IPS-15b (cell line): ENCODE data around the gene VCX2.
"Not testable (repeated sequence)": the region's sequence is repeated elsewhere in the genome, so short reads cannot be mapped to it uniquely, and the experiment has no call there.

Experiments
- H3K27me3 ChIP-seq: one replicate; pipeline ENCODE4 v1.6.1; 2013; ENCODE audit warnings: low read length; ENCODE audit not compliant: control insufficient read depth, insufficient read depth
- H3K36me3 ChIP-seq: one replicate; pipeline ENCODE4 v1.6.1; 2013; ENCODE audit warnings: low read length; ENCODE audit not compliant: control insufficient read depth, insufficient read depth
- H3K4me1 ChIP-seq: one replicate; pipeline ENCODE4 v1.6.1; 2013; ENCODE audit warnings: mild to moderate bottlenecking, low read length; ENCODE audit not compliant: control insufficient read depth, insufficient read depth
- H3K4me3 ChIP-seq: one replicate; pipeline ENCODE4 v1.5.1; 2013; ENCODE audit warnings: low read depth, low read length
- H3K9ac ChIP-seq: one replicate; pipeline ENCODE4 v1.6.1; 2013; ENCODE audit warnings: low read depth, mild to moderate bottlenecking, low read length
- H3K9me3 ChIP-seq: one replicate; pipeline ENCODE4 v1.6.1; 2013; ENCODE audit warnings: mild to moderate bottlenecking, low read length; ENCODE audit not compliant: control insufficient read depth, insufficient read depth

Gene VCX2

DNA sequence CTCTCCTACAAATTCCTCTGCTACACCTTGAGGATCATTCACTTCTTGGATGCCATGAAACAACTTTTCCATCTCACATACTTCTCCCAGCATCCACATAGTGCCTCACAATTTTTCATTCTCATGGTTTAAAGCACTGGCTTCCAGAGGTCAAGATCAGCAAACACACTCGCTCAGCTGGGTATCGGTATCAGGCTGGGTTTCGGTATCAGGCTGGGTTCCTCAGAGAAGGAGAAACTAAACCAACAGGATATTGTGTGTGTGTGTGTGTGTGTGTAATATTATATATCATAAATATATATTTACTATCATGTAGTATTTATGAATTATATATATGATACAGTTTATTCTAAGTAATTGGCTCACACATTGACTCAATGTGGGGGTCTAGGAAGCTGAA lies at the start of gene VCX2:
Gene VCX2, minus strand, starts transcription at position 99 of the 400 bp plus-strand sequence. CDS start 624 bp downstream, outside the sequence.
- not testable (repeated sequence) for H3K27me3 ChIP-seq, H3K4me3 ChIP-seq, H3K36me3 ChIP-seq, H3K9me3 ChIP-seq, H3K4me1 ChIP-seq, H3K9ac ChIP-seq

GRCh38 chrX:8204943-8205342 lies 33.9 kb upstream of the VCX2 start:
- no peaks in the 10 kb centered on the region for H3K27me3 ChIP-seq
- no peaks in the 10 kb centered on the region for H3K4me1 ChIP-seq
- no peaks in the 10 kb centered on the region for H3K9me3 ChIP-seq
- no peak overlapping the region for H3K9ac ChIP-seq
- H3K36me3 ChIP-seq, result no peaks in the 10 kb centered on the region
- H3K4me3 ChIP-seq, result no peak overlapping the region

DNA sequence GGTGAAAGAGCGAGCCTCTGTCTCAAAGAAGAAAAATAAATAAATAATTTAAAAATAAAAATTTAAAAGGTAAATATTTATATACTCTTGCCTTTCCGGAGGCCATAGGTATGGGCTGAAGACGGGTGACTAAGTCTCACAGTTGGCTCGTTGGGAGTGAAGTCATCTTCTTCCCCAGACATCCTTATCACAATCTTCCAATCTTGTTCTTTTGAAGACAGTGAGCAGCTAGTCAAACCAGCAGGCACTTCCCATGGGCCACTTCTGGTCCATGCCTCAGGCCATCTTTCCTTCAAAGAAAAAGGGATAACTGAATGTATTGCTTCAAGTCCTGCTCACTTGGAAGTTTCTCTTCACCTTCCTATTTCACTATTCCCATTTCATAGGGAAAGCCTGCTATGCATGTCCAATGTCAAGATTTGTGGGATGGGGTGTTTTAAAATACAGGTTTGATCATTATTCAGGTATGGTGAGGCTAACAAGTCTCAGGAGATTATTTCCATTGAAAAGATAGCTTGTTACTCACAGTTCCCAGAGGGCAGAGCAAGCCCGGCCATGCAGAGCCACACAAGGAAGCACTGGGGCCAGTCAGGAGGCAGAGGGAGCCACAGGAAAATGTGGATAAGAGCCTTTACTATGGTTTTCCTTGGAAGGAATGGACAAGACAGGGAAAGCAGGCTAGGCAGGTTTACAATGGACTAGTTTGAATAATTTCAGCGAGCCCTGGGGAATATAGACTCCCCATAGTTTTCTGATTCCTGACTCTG lies 33.3 kb upstream of the VCX2 start:
- Histone ChIP-seq H3K9ac (no peak overlapping the region), H3K4me3 (no peak overlapping the region), H3K36me3 (no peaks in the 10 kb centered on the region), H3K27me3 (no peaks in the 10 kb centered on the region), H3K9me3 (no peaks in the 10 kb centered on the region), H3K4me1 (no peaks in the 10 kb centered on the region)

DNA sequence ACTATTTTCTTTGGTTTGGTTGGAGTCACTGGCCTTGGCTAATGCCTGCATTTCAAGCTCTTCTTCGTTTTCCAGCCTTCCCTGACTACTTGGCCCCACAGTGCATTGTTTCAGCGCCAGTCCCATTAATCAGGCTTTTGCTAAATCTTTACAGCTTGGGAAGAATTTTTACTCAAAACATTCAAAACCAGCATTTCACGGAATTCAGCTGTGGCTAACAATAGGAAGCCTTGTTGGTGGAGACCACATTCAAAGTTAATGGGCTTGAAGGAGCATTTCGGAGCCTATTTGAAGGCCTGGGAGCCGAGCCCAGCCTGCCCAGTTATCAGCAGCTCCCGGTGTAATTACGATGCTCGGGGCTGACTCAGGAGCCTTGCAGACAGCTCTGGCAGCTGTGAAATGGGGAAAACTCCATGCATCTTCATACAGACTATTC lies 30.8 kb upstream of the VCX2 start:
- H3K27me3 ChIP-seq, result no peaks in the 10 kb centered on the region
- H3K4me1 ChIP-seq, result no peaks in the 10 kb centered on the region
- H3K9ac ChIP-seq, result no peak overlapping the region
- no peak overlapping the region for H3K4me3 ChIP-seq
- H3K9me3 ChIP-seq, result no peaks in the 10 kb centered on the region
- no peaks in the 10 kb centered on the region for H3K36me3 ChIP-seq

GRCh38 chrX:8196776-8197175 lies 25.7 kb upstream of the VCX2 start:
- Histone ChIP-seq H3K27me3 (no peaks in the 10 kb centered on the region), H3K36me3 (no peaks in the 10 kb centered on the region), H3K4me1 (no peaks in the 10 kb centered on the region), H3K9me3 (no peaks in the 10 kb centered on the region), H3K9ac (no peak overlapping the region), H3K4me3 (no peak overlapping the region)

GRCh38 chrX:8194216-8194615 lies 23.1 kb upstream of the VCX2 start:
- Histone ChIP-seq H3K27me3 (no peaks in the 10 kb centered on the region), H3K36me3 (no peaks in the 10 kb centered on the region), H3K9ac (no peak overlapping the region), H3K4me1 (no peaks in the 10 kb centered on the region), H3K4me3 (no peak overlapping the region), H3K9me3 (no peaks in the 10 kb centered on the region)

- Histone ChIP-seq H3K9me3 (no peaks in the 10 kb centered on the region), H3K4me3 (no peak overlapping the region), H3K4me1 (no peaks in the 10 kb centered on the region), H3K27me3 (no peaks in the 10 kb centered on the region), H3K9ac (no peak overlapping the region), H3K36me3 (no peaks in the 10 kb centered on the region)
These were observed 21.2 kb upstream of the VCX2 start for GRCh38 chrX:8192276-8192675.

DNA sequence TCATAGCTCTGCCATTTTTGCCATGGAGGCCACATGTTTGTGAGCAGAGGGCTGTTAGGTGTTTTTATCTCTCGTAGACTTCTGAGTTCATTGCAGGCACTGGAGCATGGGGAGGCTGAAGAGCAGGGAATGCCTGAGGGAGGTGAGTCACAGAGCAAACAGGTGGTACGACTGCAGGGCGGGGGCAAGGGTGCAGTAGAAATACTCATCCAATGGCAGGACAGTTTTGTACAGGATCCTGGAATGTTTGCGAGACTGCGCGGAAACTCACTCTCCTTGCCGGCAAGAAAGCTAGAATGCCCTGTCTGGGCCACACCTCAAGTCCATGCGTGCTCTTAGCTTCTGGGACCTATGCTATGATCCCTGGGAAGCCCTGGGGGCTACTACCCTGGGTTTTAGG lies 20.0 kb upstream of the VCX2 start:
- Histone ChIP-seq H3K9me3 (no peaks in the 10 kb centered on the region), H3K36me3 (no peaks in the 10 kb centered on the region), H3K27me3 (no peaks in the 10 kb centered on the region), H3K4me1 (no peaks in the 10 kb centered on the region), H3K9ac (no peak overlapping the region), H3K4me3 (no peak overlapping the region)

DNA sequence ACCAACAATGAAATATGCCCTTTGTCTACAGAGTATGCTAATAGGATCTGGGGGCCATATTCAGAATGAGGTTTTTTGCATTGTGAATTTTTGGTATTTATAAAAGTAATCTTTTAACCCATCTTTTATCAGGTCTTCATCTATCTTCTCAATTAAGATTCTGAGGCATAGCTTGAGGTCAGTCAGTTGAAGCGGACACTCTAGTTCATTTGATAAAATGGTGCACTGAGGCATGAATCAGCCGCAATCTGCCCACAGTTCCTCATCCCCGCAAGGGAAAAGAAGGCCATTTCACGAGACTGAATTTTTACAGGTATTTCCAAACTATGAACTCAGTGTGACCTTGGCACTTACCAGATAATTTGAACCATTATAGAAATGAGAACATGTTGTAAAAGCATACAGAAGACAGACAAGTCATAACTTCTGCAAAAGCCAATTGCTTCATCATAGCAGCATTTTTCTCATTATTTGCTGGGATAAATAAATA lies 19.3 kb upstream of the VCX2 start:
- no peak overlapping the region for H3K4me3 ChIP-seq
- H3K9ac ChIP-seq, result no peak overlapping the region
- no peaks in the 10 kb centered on the region for H3K27me3 ChIP-seq
- H3K4me1 ChIP-seq, result no peaks in the 10 kb centered on the region
- no peaks in the 10 kb centered on the region for H3K9me3 ChIP-seq
- H3K36me3 ChIP-seq, result no peaks in the 10 kb centered on the region

DNA sequence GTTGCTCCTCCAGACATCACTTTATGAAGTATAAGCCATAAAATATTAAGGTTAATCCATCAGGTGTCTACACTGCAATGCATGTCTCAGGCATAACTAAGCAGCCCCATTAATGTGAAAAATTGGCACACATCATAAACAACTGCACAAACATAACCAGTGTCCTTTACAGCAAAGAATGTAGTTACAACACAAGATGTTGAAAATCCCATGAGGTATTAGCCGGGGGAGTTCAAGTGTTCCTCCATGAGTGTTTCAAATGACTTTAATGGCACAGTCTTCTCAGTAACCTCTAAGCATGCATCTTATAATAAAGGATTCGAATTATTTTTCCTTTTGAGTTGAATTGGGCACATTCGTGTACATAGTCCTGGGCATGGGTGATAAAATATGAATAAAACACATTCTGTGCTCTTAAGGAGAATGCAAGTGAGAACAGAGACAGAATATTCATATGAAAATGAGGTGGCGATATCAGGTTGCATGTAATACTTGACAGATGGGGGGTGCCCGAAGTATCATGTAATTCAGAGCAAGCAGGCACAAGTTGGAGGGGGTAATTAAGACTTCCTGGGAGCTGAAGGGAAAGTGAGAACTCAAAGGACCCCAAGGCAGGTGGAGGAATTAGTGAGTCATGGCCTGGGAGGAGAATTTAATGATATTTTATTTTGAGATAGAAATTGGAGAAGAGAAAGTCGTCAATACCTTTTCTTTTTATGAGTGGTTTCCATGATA lies 18.2 kb upstream of the VCX2 start:
- Histone ChIP-seq H3K4me3 (no peak overlapping the region), H3K4me1 (no peaks in the 10 kb centered on the region), H3K9me3 (no peaks in the 10 kb centered on the region)

GRCh38 chrX:8183346-8183745 lies 12.3 kb upstream of the VCX2 start:
- no peaks in the 10 kb centered on the region for H3K27me3 ChIP-seq
- no peak overlapping the region for H3K4me3 ChIP-seq
- no peaks in the 10 kb centered on the region for H3K36me3 ChIP-seq
- no peak overlapping the region for H3K9ac ChIP-seq
- no peaks in the 10 kb centered on the region for H3K4me1 ChIP-seq
- H3K9me3 ChIP-seq, result peaks cover 4% of the 10 kb centered on the region

More for the DNA sequence above, 18.2 kb upstream of the VCX2 start:
- Histone ChIP-seq H3K27me3 (no peaks in the 10 kb centered on the region), H3K9ac (no peak overlapping the region), H3K36me3 (no peaks in the 10 kb centered on the region)

DNA sequence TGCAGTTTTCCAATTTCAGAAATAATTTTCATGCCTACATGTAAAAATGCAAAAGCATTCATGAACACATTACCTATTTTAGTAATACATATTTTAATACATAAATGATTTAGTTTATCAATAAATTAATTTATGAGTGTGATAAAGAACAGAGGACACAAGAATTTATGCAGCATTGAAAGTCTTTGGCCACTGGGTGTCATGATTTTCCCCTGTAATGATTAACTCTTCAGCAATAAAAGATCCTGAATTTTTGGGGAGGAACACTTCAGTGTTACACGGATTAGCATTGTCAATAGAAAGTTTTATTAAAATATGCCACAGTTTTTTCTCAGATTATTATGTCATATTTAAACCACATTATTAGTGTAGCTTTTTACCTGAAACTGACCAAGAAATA lies 8.6 kb upstream of the VCX2 start:
- Histone ChIP-seq H3K27me3 (no peaks in the 10 kb centered on the region), H3K4me3 (no peak overlapping the region), H3K9me3 (peaks cover 4% of the 10 kb centered on the region), H3K4me1 (no peaks in the 10 kb centered on the region), H3K36me3 (no peaks in the 10 kb centered on the region), H3K9ac (no peak overlapping the region)
